A673 (cell line): Measurements from ENCODE around the gene KRTAP2-3.
"Not testable (repeated sequence)": the region's sequence is repeated elsewhere in the genome, so short reads cannot be mapped to it uniquely, and the experiment has no call there.

Source experiments
- CTCF ChIP-seq: fragments of 300-800, 200-600 bp; sonication (generic); conservative IDR thresholded peaks from 2 replicates; pipeline ENCODE4 v1.5.1; 2017; ENCODE audit warnings: low read depth, mild to moderate bottlenecking, antibody characterized with exemption, low read length, moderate library complexity, mixed read lengths
- EZH2 ChIP-seq: fragments of 200-600 bp; sonication (generic); IDR thresholded peaks from 2 replicates; pipeline ENCODE4 v1.6.1; 2017; ENCODE audit warnings: borderline replicate concordance, low read depth, mild to moderate bottlenecking, mixed read lengths, antibody characterized with exemption, low read length; ENCODE audit not compliant: poor library complexity, severe bottlenecking

- not testable (repeated sequence) for TF ChIP-seq CTCF, EZH2
These were observed 45.4 kb upstream of the KRTAP2-3 start, which contains the start of gene KRTAP4-9 for GRCh38 chr17:41105347-41105746.
